UCSD-AML1 (cell line): ENCODE data around the gene SCN3B.

Experiments
- DNase-seq: peaks from one replicate; lab custom pipeline; 2025; ENCODE audit not compliant: unreplicated experiment; lab: John Stamatoyannopoulos, UW

SCN3B gene

DNA sequence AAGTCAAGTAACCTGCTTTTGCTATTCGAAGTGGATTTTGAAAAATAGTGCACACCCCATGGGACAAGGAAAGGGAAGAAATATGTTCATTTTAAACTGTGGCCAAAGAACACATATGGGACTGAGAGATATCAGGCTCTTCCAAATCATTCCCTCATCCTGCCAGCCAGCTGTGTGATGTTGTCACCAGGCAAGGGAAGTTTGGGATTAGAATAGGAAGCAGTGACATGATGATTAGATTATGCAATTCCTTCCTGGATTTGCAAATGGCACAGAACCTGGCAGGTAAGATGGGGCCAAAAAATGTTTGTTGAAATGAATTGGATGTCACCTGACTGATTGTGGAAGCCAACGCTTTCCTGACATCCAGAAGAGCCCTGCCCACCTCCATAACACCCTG is 4.9 kb upstream of the SCN3B start:
- DNase-seq, result no peak

DNA sequence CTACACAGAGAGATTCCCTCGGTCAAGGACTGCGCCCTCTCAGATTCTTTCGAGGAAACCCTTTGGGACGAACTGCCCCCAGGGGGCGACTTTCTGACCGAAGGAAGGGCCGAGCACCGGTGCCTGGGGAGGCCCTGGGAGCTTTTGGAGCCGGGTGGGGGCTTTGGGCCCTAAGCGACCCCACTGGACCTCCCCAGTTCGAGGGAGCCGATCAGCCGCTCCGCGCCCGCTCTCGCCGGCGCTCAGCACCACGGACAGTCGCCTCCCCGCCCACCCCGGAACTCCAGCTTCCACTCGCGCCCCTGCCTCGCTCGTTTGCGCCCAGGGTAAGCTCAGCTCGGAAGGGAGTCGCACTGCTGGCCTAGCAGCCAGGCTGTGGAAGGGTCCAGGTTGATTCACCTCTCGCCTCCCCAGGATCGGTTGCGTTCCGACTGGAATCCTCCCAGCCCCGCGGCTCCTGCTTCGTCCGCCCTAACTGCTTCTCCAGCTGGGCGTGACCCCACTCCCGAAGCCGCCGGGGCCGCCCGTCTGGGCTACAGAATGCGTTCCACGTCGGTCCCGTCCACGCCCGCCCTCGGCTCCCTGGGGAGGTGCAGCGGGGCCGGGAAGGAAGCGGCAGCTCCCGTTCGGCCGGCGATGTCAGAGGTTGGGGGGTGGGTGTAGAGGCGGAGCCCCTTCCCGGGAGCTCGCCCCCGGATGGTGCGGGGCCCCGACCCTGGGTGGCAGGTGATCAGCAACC is 428 bp downstream of the SCN3B start:
- DNase-seq, result peak; percentile 30

DNA sequence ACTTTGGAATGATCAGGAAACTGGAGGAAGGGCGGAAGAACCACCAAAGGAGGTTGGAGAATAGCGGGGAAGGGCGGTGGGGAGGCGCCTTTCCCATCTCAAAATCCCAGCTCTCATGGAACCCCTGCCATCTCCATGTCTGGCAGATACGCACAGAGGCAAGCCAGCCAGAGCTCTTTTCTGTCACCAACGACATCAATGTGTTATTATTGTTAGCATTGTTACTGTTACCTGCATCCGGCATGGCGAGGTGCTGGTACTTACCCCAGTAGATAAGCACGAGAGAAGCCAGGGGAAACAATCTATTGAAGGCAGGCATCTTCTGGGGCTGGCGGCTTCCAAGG is 969 bp downstream of the SCN3B start:
- DNase-seq, result no peak

DNA sequence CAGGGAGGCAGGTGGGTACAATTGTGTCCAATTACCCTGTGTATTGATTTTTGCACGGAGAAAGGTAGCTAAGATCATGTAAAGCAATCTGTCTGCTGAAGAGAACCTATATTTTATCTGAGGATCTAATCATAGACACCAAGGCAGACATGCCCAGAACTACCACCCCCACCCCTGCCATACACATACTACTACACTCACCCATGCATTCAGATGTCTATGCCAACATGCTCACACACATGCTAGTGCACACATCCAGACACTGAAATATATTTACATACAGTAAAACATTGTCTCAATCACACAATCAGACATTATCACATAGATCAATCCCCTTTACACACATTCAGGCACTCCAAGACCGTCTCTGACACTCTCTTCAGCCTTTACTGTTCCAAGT is 1.8 kb downstream of the SCN3B start:
- no peak for DNase-seq

DNA sequence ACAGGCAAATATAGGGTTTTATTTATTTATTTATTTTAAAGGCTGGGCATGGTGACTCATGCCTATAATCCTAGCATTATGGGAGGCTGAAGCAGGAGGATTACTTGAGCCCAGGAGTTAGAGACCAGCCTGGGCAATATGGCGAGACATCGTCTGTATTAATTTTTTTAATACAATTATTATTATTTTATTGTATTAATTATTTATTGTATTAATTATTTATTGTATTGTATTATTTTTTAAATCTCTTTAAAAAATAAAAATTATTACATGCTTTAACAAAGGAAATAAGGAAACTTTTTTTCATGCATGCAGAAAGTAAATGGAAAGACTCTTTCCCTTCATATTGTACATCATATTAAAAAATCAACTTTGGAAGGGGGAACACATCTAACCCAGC is 3.5 kb downstream of the SCN3B start:
- no peak for DNase-seq

DNA sequence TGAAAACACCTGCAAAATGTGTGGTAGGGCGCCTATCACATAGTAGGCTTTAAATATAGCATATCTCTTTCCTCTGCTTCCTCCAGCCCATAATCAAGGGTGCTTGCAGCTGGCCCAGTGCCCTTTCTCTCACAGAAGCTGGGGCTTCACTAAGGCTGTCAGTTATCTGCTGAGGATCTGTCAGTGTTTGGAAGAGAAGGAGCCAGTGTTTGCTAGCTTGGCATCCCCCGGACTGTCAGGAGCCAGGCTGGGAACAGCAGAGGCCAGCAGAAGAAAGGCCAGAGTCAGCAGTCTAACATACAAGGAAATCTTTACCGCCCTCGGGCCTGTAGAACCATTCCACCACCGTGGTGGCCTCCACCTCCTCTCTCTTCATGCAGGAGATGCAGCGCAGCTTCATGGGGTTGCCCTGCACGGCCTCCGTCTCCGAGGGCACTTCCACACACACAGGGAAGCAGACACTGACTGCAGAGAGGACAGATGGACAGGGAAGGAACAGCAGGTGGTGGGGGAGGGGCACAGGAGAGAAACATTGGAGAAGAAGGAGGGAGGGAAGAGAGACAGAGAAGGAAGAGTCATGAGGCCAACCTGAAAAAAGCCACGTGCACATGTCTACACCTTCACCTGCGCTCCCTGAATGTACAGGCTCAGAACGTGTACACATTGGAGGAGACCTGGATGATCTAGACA is 9.0 kb downstream of the SCN3B start:
- no peak for DNase-seq

DNA sequence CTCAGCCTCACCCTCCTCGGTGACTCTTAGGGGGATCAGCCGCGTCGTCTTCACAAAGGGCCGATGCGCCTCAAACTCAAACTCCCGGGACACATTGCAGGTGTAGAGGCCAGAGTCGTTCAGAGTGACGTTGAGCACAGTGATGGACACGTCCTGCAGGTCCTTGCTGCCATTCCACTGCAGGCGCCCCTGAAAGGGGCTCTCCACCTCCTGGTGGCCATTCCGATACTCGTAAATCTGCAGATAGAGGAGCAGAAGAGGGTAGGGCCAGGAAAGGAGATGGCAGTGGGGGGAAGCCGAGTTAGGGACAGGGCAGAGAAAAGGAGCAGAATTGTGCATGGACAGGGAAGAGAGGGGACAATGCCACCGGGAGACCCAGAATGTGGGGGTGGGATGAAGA is 12.0 kb downstream of the SCN3B start:
- no peak for DNase-seq

DNA sequence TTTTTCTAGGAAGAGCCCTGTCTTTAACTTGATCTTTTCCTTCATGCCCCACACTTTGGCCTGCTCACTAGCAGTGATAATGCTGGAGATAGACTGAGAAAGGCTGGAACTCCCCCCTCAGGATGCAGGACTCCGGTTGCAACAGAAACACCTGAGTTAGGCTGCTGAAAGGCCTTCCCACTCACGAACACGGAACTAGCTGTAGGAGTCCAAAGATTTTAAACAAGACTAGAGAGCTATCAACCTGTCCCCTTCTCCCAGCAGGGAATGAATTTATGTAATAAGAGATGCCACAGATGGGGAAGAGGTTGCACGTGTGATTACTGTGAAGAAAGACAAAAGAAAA is 13.0 kb downstream of the SCN3B start:
- DNase-seq, result no peak

DNA sequence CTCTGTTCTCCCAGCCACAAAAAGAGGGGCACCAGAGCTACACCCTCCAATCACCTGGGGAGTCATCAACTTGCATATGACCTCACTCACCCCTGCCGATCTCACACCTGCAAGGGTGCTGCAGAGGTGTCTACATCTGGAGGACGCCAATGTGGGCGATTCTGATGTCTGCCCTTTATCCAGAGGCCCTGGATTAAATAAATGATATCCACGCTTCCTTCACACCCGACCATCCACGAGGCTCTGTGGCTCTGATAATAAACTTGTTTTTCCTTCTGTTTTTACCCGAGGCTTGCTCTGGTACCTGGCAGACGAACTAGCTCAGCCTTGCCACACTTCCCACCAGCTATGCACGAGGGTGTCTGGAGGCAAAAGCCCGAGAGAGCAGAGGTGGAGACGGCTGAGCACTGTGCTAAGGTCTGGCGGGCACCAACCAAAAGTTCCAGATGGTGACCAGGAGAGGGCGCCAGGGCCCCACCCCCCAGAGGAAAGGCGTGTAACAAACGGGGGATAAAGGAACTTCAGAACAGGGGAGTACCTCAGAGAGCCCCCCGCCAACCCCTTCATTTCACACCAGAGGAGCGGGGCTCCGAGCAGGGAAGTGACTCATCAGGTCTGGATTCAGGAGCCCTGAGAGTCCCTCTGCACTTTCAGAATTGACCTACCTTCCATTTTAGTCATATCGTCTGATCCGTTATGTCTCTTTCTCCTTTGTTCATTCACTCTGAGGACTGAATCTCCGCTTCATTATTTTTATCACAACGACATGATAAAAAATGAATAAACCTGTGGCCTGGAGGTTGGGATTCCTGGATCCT is 13.5 kb downstream of the SCN3B start:
- DNase-seq, result peak; percentile 56

DNA sequence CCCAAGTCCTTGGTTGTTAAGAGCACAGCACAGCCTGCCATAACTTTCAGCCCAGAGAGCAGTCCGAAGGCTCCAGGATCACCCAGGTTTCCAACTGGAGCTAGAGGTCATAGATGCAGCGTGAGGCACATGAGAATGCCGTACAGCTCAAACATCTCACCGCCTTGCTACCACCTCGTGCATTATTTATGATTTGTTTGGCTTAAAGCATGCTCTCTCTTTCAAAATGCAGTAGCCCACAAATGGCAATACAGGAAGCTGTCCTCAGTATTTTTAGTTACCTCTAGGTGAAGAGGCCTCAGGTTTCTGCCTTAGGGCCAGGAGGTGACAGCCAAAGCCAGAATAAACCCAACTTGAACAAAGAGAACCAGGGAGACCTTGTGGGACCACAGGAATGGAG is 14.4 kb downstream of the SCN3B start:
- DNase-seq, result no peak

DNA sequence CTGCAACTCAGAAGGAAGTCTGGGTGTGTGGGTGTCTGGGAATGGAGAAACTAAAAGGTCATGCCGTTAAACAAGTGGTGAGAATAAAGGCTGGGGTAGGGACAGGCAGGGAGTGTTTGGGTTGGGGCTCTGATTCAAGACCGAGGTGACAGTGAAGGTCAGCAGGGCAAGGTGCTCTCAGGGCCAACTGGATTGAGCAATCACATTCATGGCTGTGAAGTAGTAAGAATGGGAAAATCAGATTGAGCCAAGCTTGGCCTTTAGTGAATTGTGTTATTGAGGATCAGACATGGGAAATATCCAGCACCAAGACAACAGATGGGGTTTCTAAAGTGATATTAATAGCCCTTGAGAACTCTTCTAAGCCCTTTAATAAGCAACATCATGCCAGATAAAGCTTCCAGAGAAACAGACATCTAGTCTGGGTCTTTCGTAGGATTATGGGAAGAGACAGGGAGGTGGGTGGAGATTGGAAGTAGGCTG is 24.3 kb downstream of the SCN3B start:
- DNase-seq, result no peak

DNA sequence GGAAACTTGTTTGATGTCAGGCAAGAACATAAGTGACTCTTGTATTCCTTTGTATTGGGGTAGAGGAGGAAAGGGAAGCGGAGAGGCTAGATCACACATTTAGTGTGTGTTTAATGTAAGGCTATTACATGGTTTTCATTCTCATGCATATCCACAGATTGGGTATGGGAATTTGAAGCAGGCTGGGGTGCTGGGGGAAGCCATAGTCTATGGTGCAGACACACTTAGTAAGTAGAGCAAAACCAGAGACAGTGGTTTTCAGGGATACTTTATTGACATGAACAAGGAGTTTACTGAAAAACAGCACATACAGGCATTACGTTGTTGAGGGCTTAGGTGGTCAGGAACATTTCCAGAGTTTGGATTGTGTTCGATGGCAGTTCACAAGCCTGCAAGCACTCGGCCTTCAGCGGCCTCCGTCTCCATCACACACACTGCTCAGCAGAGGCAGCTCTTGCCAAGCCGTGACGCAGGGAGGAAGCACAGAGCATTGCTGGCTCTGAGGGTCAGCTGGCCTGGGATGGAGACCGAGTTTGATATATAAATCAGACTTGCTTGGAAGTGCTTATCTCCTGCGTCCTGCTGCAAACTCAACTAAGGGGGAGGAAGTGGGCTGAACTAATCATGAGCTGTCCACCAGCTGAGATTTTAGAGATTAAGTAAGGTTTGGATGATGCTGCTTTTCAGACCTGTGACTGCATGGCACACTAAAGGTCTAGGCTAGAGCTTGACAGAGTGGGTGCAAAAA is 25.3 kb downstream of the SCN3B start:
- no peak for DNase-seq

DNA sequence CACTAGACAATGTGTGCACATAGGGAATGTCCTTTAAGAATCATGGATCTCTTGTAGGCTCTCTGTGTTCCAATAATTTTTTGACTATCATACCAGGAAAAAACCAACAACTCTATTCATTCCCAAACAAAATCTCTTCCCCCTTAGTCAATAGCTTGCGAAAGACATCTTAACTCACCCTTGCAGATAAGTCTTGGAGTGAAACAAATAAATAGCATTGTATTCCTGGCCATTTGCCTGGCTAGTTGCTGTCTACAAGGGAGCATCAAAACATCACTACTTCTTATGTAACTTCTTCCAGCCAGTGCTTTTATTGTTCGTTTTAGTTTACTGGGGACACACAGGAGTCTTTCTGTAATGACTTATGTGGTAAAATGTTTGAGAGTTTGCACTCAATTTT is 29.4 kb downstream of the SCN3B start:
- DNase-seq, result no peak

DNA sequence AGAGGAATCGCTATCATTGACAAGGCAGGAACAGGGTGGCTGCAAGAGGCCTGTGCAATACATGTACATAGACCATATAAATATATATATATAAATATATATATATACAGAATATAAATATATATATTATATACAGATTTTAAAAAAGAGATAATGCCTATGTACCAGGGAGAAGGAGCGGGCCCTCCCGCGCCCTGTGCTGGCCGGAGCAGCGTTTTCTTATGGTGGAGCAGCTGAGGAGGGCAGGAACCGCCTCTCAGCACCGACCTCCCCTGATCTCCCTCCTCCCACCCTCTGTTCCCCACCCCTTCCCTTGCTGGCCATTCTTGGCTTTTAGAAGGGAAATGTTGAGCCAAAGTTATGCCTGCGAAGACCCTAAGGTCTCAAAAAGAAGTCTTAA is 31.8 kb downstream of the SCN3B start:
- DNase-seq, result no peak

DNA sequence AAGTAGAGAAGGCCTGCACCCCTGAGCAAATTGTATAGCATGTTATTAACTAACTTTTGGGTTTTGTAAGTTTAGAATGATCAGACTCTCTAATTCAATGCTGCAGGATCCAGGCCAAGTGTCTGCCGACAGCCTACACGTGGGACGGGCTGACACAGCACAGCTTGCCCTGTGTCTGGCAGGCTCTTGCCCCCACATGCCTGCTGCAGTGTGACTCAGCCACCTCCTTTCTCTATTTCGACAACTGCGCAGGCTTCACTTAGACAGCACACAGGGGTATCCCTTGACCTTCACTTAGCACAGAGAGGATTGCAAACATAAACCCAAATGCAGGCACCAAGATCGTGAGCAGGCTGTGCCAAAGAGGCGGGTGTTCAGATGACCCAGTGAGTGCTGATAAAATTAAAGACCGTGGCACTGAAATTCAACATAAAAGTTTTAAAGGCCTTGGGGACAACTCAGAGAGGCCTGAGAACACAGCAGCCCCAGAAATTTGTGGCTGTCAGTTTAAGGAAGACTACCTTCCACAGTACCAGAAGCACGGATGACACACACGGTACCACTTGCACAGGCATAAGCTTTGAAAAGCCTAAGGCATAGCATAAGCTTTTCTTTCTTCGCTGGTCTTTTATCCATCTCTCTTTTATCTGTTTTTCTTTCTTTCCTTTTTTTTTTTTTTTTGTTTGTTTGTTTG is 37.8 kb downstream of the SCN3B start:
- no peak for DNase-seq

DNA sequence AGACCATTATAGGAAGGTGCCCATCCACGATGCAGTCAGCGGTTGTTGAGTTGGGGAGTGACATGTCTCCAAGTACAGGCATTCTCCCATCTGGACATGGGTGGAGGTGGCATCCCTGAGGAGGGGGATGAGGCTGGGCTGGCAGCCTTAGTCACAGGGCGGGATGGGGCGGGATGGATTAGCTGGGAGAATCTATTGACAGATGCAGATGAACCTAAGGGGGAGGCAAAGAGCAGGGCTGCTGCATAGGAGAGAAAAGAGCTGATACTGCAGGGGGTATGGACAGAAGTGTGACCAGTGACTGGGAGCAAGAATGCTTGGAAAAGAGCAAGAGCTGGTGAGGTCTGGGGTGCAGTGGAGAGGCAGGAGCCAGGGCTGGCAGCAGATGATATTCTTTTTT is 42.7 kb downstream of the SCN3B start:
- DNase-seq, result no peak

DNA sequence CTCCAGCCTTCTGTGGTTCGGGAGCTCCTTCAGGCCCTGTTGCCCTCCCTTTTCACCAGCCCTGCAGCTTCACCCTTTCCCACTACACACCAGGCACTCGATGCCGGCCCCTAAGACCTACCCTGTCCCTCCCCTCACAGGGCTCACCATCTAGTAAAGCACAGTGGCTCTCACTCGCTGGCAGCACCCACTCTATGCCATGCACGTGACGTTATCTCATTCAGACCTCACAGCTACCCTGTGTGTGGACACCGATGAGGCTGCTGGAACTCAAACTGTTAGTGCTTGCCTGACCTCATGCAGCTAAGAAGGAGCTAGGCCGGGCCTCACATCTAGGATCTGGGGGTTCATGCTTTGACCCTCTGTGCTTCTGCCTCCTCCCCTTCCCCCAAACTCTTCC is 45.5 kb downstream of the SCN3B start:
- no peak for DNase-seq

DNA sequence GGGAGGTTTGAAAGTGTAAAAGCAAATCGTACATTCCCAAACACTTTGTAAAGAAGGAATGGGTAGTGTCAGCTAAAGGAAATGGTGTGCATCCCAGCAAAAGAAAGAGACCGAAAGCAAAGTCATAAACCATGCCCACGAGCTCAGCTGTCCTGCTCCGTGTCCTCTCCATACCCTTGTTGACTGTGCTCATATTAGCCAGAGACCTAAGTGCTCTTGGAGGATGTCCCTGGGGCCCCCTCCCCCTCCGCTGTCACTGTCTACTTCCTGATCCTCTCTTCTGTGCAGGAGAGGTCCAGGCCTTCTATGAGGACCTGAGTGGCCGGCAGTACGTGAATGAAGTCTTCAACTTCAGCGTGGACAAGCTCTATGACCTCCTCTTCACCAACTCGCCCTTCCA is 46.1 kb downstream of the SCN3B start:
- no peak for DNase-seq

DNA sequence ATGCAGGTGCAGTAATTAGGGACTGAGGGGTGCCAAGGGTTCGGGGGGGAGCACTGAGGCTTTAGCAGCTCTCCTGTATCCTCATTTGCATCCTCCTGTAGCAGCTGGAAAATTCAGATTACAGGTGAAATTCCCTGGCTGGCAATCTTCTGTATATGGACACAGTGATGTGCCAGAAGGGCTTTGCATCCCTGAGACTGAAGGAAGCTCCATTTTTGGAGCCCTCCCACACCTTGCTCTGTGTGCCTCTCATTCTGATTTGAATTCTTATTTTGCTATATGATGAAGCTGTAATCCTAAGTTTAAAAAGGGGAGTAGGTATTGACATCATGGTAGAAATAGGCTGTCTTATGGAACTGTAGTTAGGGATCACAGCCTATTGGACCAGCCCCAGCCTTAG is 46.6 kb downstream of the SCN3B start:
- DNase-seq, result no peak

DNA sequence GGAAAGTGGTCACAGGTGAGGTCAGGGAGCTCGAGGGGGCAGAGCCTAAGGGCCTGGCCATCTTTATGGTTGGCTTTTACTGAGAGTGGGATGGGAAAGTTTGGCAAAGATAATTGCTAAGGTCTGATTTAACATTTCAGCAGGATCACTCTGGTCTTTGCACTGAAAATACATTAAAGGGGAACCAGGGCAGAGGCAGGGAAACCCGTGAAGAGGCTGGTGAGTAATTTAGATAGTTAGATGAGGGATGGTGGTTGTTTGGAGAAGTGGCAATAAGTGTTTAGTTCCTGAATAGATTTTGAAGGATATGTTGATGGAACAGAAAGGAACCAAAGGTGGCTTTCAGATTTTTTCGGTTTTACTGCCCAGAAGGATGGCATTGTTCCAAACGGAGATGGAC is 50.8 kb downstream of the SCN3B start:
- DNase-seq, result no peak

DNA sequence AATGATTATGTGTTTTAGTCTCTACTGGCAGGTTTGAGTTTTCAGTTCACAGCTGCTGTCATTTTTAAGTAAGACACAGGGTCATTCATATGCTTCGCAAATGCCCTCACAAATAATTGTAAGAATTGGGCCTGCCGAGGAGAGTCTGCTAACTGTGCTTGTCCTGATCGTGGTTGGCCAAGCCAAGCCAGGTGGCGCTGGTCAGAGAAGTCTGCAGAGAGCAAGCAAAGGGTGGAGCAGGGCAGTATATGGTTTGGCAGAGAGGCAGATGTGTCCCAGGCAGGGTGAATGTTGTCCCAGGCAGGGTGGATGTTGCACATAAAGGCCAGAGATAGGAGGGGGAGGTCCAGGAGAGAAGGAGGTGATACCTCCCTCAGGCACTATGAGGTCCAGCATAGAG is 52.7 kb downstream of the SCN3B start:
- DNase-seq, result no peak
